Thoracic aorta (tissue), 2 donors: ENCODE data around the gene NIPBL. TPM values are rescaled to one million over a fixed set of nuclear protein-coding genes. Genes with fewer than 3 reads are reported as not detected.
"Not testable (repeated sequence)": the region's sequence is repeated elsewhere in the genome, so short reads cannot be mapped to it uniquely, and the experiment has no call there.

ENCODE experiments used
- ATAC-seq: fragments of 150-250 bp; one replicate; pipeline ENCODE4 v1.8.0; 2017; ENCODE audit warnings: low read depth; ENCODE audit not compliant: insufficient number of reproducible peaks, low FRiP score
- DNase-seq: peaks from one replicate; pipeline ENCODE4 v3.0.0-alpha.2; 2020; ENCODE audit warnings: low spot score
- H3K27ac ChIP-seq, 2 donors: fragments of 200-600 bp; sonication (generic); 1 replicate in 1 of 2; 2 replicates in 1 of 2; pipeline ENCODE4 v1.5.1; 2016; ENCODE audit warnings: mild to moderate bottlenecking in 2 of 2, moderate library complexity in 2 of 2
- H3K27me3 ChIP-seq: fragments of 200-600 bp; sonication (generic); replicated peaks from 2 replicates; pipeline ENCODE4 v1.6.0; 2016; ENCODE audit warnings: mild to moderate bottlenecking; ENCODE audit not compliant: insufficient read depth
- H3K36me3 ChIP-seq: fragments of 200-600 bp; sonication (generic); one replicate; pipeline ENCODE4 v1.5.1; 2016
- H3K4me1 ChIP-seq, 2 donors: fragments of 200-600 bp; sonication (generic); 1 replicate in 1 of 2; 2 replicates in 1 of 2; pipeline versions ENCODE4 v1.5.1 to v1.6.0; 2016; ENCODE audit warnings: low read depth in 2 of 2, mild to moderate bottlenecking in 1 of 2; ENCODE audit not compliant: control insufficient read depth in 1 of 2
- H3K4me3 ChIP-seq: fragments of 200-600 bp; sonication (generic); 2 replicates; pipeline ENCODE4 v1.5.1; 2016; ENCODE audit warnings: mild to moderate bottlenecking
- H3K9me3 ChIP-seq: fragments of 200-600 bp; sonication (generic); 2 replicates; pipeline ENCODE4 v1.5.1; 2016
- CTCF ChIP-seq: fragments of 200-600 bp; sonication (generic); IDR thresholded peaks from one replicate; pipeline ENCODE4 v1.5.1; 2019; ENCODE audit warnings: antibody characterized with exemption
- total RNA-seq, 2 donors: library from RNA; depleted of rRNA; stranded (reverse); fragments of >200 nt; gene quantifications; one replicate each; pipeline versions ENCODE4 v1.1.0 to v1.2.3, GENCODE V29; 2016

The NIPBL gene
- total RNA-seq, 2 donors from 2014 or later: 38.6 to 50.8 TPM

GRCh38 chr5:36888303-36888702 is 11.7 kb downstream of the NIPBL start:
- Histone ChIP-seq H3K4me1 (peaks cover 7 to 42% of the 10 kb centered on the region in 2 donors), H3K27me3 (no peaks in the 10 kb centered on the region), H3K36me3 (no peaks in the 10 kb centered on the region), H3K27ac (no peak overlapping the region), H3K9me3 (no peaks in the 10 kb centered on the region), H3K4me3 (no peak overlapping the region)
- no peak for ATAC-seq
- no peak for DNase-seq
- TF ChIP-seq CTCF: no peak

DNA sequence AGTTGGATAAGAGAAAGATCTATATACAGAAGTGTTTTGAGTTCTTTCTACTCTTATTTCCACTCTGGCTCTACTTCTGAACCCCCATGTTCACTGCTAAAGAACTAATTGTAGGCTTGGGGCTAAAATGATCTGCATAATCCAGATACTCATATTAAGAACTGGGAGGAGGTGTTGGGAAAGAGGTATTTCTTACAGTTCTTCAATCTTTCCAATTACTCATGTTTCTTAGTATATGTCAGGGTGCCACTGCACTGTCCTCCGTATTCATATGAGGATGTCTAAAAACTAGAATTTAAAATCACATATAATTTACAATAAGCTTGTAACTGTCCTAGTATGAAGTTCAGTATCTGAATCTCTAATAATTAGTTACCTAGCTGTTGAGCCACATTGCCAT is 12.7 kb downstream of the NIPBL start:
- TF ChIP-seq CTCF: no peak
- Histone ChIP-seq H3K36me3 (no peaks in the 10 kb centered on the region), H3K4me3 (no peak overlapping the region), H3K27ac (no peak overlapping the region), H3K9me3 (no peaks in the 10 kb centered on the region), H3K27me3 (no peaks in the 10 kb centered on the region), H3K4me1 (peaks cover 7 to 44% of the 10 kb centered on the region in 2 donors)
- ATAC-seq (no peak), DNase-seq (no peak)

- peaks cover 19 to 46% of the 10 kb centered on the region in 2 donors for H3K4me1 ChIP-seq
- no peak for ATAC-seq
Measured at GRCh38 chr5:36891266-36891665, 14.7 kb downstream of the NIPBL start.

DNA sequence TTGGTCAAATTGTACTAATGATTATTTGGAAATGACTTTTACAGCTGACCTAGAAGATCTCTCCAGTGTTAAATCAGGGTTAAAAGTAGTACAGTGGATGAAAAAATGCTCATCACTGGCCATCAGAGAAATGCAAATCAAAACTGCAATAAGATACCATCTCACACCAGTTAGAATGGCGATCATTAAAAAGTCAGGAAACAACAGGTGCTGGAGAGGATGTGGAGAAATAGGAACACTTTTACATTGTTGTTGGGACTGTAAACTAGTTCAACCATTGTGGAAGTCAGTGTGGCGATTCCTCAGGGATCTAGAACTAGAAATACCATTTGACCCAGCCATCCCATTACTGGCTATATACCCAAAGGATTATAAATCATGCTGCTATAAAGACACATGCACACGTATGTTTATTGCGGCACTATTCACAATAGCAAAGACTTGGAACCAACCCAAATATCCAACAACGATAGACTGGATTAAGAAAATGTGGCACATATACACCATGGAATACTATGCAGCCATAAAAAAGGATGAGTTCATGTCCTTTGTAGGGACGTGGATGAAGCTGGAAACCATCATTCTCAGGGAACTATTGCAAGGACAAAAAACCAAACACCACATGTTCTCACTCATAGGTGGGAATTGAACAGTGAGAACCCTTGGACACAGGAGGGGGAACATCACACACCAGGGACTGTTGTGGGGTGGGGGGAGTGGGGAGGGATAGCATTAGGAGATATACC is 15.7 kb downstream of the NIPBL start:
- not testable (repeated sequence) for DNase-seq, H3K4me3 ChIP-seq, H3K9me3 ChIP-seq, H3K36me3 ChIP-seq, H3K27me3 ChIP-seq, H3K27ac ChIP-seq, ATAC-seq
- peaks cover 17 to 44% of the 10 kb centered on the region in 2 donors for H3K4me1 ChIP-seq

More at GRCh38 chr5:36891266-36891665, 14.7 kb downstream of the NIPBL start:
- Histone ChIP-seq H3K9me3 (no peaks in the 10 kb centered on the region), H3K4me3 (no peak overlapping the region), H3K36me3 (no peaks in the 10 kb centered on the region), H3K27me3 (no peaks in the 10 kb centered on the region), H3K27ac (no peak overlapping the region)
- DNase-seq: no peak
- TF ChIP-seq CTCF: no peak

DNA sequence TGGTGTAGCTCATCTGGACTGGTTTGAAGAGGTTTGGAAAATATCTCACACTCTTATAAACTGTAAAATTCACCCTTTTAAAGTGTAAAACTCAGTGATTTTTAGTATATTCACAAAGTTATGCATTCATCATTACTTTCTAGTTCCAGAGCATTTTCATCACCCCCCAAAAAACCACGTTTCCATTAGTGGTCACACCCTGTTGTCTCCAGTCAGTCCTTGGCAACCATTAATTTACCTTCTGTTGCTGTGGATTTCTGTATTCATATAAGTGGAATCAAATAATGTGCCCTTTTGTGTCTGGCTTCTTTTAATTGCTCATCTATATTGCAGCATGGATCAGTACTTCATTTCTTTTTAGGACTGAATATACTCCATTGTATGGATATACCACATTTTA is 18.4 kb downstream of the NIPBL start:
- Histone ChIP-seq H3K27ac (no peak overlapping the region), H3K36me3 (no peaks in the 10 kb centered on the region), H3K9me3 (no peaks in the 10 kb centered on the region), H3K4me1 (peaks cover 25 to 46% of the 10 kb centered on the region in 2 donors), H3K4me3 (no peak overlapping the region), H3K27me3 (no peaks in the 10 kb centered on the region)
- DNase-seq (no peak), ATAC-seq (no peak)
- TF ChIP-seq CTCF: no peak

DNA sequence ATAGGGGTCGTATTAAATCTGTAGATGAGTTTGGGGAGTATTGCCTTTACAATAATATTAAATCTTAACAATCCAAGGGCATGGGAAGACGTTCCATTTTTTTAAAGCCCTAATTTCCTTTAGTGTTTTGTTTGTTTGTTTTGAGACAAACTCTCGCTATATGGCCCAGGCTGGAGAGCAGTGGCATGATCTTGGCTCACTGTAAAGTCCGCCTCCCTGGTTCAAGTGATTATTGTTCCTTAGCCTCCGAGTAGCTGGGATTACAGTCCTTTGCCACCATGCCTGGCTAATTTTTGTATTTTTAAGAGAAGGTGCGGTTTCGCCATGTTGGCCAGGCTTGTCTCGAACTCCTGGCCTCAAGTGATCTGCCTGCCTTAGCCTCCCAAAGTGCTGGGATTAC is 19.9 kb downstream of the NIPBL start:
- DNase-seq: no peak
- peaks cover 28 to 52% of the 10 kb centered on the region in 2 donors for H3K4me1 ChIP-seq
- no peak for TF ChIP-seq CTCF
- H3K27ac ChIP-seq: no peak overlapping the region
- H3K36me3 ChIP-seq: no peaks in the 10 kb centered on the region
- H3K9me3 ChIP-seq: no peaks in the 10 kb centered on the region
- no peaks in the 10 kb centered on the region for H3K27me3 ChIP-seq
- no peak for ATAC-seq
- H3K4me3 ChIP-seq: no peak overlapping the region
